Umbilical cord (tissue), 2 donors: ENCODE measurements around the gene ACTL9. TPM values are rescaled to one million over a fixed set of nuclear protein-coding genes. Genes with fewer than 3 reads are reported as not detected.
"Not testable (repeated sequence)": the region's sequence is repeated elsewhere in the genome, so short reads cannot be mapped to it uniquely, and the experiment has no call there.

Source experiments
- DNase-seq: peaks from one replicate; pipeline ENCODE4 v3.0.0-alpha.2; 2015; ENCODE audit warnings: low spot score
- total RNA-seq: library from RNA; depleted of rRNA; stranded (reverse); fragments of >200 nt; gene quantifications from one replicate; pipeline ENCODE4 v1.2.3, GENCODE V29; 2014; ENCODE audit warnings: low replicate concordance; ENCODE audit not compliant: insufficient read depth

Gene ACTL9
- total RNA-seq: not detected

- DNase-seq: no peak
These were observed at the start of gene ACTL9 for GRCh38 chr19:8698433-8699063. Gene ACTL9 (minus strand): TSS chr19:8698795. CDS start chr19:8698701, 94 bp downstream.

GRCh38 chr19:8739291-8740065 lies 40.9 kb upstream of the ACTL9 start:
- DNase-seq: not testable (repeated sequence)

GRCh38 chr19:8738377-8738776 lies 39.8 kb upstream of the ACTL9 start:
- no peak for DNase-seq

GRCh38 chr19:8731428-8732169 lies 33.0 kb upstream of the ACTL9 start:
- DNase-seq: no peak

GRCh38 chr19:8724276-8724675 lies 25.7 kb upstream of the ACTL9 start:
- no peak for DNase-seq

GRCh38 chr19:8722032-8722431 lies 23.4 kb upstream of the ACTL9 start:
- no peak for DNase-seq

GRCh38 chr19:8721334-8721733 lies 22.7 kb upstream of the ACTL9 start, which contains the start of gene OR2Z1:
Gene OR2Z1 (plus strand): TSS chr19:8721634. CDS start chr19:8731029, 9,395 bp downstream.
- no peak for DNase-seq

GRCh38 chr19:8710337-8710736 lies 11.7 kb upstream of the ACTL9 start:
- not testable (repeated sequence) for DNase-seq

GRCh38 chr19:8705742-8706141 lies 7.1 kb upstream of the ACTL9 start:
- DNase-seq: peak; percentile 45

- DNase-seq: not testable (repeated sequence)
These were observed 6.7 kb upstream of the ACTL9 start for GRCh38 chr19:8705304-8705703.

GRCh38 chr19:8703223-8703622 lies 4.6 kb upstream of the ACTL9 start:
- DNase-seq: no peak

- no peak for DNase-seq
These were observed 3.8 kb upstream of the ACTL9 start for GRCh38 chr19:8702350-8702749.

GRCh38 chr19:8700956-8701355 lies 2.4 kb upstream of the ACTL9 start:
- DNase-seq: no peak

- no peak for DNase-seq
These were observed 1.3 kb upstream of the ACTL9 start for GRCh38 chr19:8699908-8700307.

- no peak for DNase-seq
These were observed 743 bp downstream of the ACTL9 start for GRCh38 chr19:8697671-8698432.

- DNase-seq: no peak
These were observed 1.6 kb downstream of the ACTL9 start for GRCh38 chr19:8696993-8697392.

- no peak for DNase-seq
These were observed 2.7 kb downstream of the ACTL9 start for GRCh38 chr19:8695911-8696310.

- DNase-seq: no peak
These were observed 3.1 kb downstream of the ACTL9 start for GRCh38 chr19:8695501-8695900.

GRCh38 chr19:8690753-8691539 lies 7.6 kb downstream of the ACTL9 start:
- no peak for DNase-seq

GRCh38 chr19:8688930-8689329 lies 9.7 kb downstream of the ACTL9 start:
- no peak for DNase-seq

GRCh38 chr19:8686549-8686948 lies 12.0 kb downstream of the ACTL9 start:
- DNase-seq: no peak
